A549 treated with AZD2906 at 1 μM for 4 hours (cell line): ENCODE data around the gene CT45A8. TPM values are rescaled to one million over a fixed set of nuclear protein-coding genes. Genes with fewer than 3 reads are reported as not detected.

ENCODE experiments used
- total RNA-seq: library from RNA; stranded (reverse); fragments of 200-300 nt; extraction: Qiagen RNA extraction; gene quantifications from 5 replicates; pipeline ENCODE4 v1.2.3, GENCODE V29; 2022

CT45A8 gene, protein sequence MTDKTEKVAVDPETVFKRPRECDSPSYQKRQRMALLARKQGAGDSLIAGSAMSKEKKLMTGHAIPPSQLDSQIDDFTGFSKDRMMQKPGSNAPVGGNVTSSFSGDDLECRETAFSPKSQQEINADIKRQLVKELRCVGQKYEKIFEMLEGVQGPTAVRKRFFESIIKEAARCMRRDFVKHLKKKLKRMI
- total RNA-seq = not detected in 5 replicates

DNA sequence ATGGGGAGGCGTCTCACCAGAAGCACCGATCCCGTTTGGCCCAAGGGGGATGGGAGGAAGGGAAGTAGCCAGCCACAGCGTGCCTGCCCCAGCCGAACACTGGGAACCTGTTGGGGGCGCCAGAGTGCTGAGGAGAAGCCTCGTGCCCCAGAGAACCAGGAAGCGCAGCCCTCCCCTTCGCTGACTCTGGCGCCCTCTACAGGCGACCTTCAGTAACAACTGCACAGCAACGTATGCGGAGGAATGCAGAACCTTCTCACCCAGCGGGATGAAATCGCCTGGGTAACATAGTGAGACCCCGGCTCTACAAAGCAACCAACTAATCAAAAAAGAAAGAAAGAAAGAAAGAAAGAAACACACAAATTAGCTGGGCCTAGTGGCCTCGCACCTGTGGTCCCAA is at the start of gene CT45A8:
CT45A8 (minus strand) TSS at position 101 of the 400 bp plus-strand sequence. CDS start 3,755 bp downstream, outside the sequence.

DNA sequence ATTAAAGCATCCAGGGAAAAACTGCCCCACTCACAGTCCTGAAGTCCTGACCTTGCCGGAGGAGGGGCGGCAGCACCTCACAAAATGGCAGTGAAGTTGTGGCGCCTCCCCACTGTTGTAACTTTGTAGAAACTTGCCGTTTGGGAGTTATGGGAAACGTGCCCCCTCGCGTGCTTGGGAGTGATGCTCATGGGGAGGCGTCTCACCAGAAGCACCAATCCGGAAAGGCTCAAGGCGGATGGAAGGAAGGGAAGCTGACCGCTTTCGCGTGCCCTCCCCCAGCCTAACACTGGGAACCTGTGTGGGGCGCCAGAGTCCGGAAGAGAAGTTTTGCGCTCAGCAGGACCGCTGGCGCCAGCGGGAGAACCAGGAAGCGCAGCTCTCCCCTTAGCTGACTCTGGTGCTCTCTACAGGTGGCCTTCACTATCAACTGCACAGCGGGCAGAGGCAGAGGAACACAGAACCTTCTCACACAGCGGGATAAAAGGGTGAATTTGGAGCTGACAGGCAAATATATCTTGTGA is 39.0 kb upstream of the CT45A8 start, which contains the start of the genes CT45A10 and SAGE1:
CT45A10 (minus strand) TSS at position 151 of the 524 bp plus-strand sequence. CDS start 8,100 bp downstream, outside the sequence.
SAGE1 (plus strand) TSS at position 423 of the 524 bp plus-strand sequence. CDS start 2,527 bp downstream, outside the sequence.

DNA sequence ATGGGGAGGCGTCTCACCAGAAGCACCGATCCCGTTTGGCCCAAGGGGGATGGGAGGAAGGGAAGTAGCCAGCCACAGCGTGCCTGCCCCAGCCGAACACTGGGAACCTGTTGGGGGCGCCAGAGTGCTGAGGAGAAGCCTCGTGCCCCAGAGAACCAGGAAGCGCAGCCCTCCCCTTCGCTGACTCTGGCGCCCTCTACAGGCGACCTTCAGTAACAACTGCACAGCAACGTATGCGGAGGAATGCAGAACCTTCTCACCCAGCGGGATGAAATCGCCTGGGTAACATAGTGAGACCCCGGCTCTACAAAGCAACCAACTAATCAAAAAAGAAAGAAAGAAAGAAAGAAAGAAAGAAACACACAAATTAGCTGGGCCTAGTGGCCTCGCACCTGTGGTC is 17.4 kb upstream of the CT45A8 start, which contains the start of gene CT45A9:
CT45A9 (minus strand) TSS at position 101 of the 400 bp plus-strand sequence. CDS start 3,751 bp downstream, outside the sequence.

DNA sequence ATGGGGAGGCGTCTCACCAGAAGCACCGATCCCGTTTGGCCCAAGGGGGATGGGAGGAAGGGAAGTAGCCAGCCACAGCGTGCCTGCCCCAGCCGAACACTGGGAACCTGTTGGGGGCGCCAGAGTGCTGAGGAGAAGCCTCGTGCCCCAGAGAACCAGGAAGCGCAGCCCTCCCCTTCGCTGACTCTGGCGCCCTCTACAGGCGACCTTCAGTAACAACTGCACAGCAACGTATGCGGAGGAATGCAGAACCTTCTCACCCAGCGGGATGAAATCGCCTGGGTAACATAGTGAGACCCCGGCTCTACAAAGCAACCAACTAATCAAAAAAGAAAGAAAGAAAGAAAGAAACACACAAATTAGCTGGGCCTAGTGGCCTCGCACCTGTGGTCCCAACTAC is 17.2 kb downstream of the CT45A8 start, which contains the start of gene CT45A7:
CT45A7 (minus strand) TSS at position 101 of the 400 bp plus-strand sequence. CDS start 3,747 bp downstream, outside the sequence.

DNA sequence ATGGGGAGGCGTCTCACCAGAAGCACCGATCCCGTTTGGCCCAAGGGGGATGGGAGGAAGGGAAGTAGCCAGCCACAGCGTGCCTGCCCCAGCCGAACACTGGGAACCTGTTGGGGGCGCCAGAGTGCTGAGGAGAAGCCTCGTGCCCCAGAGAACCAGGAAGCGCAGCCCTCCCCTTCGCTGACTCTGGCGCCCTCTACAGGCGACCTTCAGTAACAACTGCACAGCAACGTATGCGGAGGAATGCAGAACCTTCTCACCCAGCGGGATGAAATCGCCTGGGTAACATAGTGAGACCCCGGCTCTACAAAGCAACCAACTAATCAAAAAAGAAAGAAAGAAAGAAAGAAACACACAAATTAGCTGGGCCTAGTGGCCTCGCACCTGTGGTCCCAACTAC is 34.4 kb downstream of the CT45A8 start, which contains the start of gene CT45A2:
CT45A2 (minus strand) TSS at position 101 of the 400 bp plus-strand sequence. CDS start 3,747 bp downstream, outside the sequence.

DNA sequence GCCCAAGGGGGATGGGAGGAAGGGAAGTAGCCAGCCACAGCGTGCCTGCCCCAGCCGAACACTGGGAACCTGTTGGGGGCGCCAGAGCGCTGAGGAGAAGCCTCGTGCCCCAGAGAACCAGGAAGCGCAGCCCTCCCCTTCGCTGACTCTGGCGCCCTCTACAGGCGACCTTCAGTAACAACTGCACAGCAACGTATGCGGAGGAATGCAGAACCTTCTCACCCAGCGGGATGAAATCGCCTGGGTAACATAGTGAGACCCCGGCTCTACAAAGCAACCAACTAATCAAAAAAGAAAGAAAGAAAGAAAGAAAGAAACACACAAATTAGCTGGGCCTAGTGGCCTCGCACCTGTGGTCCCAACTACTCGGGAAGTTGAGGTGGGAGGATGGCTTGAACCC is 51.7 kb downstream of the CT45A8 start, which contains the start of gene CT45A6:
CT45A6 (minus strand) TSS at position 101 of the 400 bp plus-strand sequence. CDS start 3,794 bp downstream, outside the sequence.

Other genes with a start within 250 kb of the CT45A8 start
- gene CT45A1, start 140.9 kb downstream of the CT45A8 start, total RNA-seq = 0.07 TPM in 1 of 5 replicates, not detected in the others
- gene CT45A3, start 86.3 kb downstream of the CT45A8 start, total RNA-seq = 0.15 to 0.29 TPM (median 0.19 TPM) in 4 of 5 replicates, not detected in the other
- 0.08 to 0.13 TPM (median 0.09 TPM) in 3 of 5 replicates, not detected in the others for gene CT45A5, start 69.0 kb downstream of the CT45A8 start, total RNA-seq
- gene CT45A6, start 51.8 kb downstream of the CT45A8 start, total RNA-seq = not detected in 5 replicates
- gene CT45A2, start 34.5 kb downstream of the CT45A8 start, total RNA-seq = not detected in 5 replicates
- gene CT45A7, start 17.3 kb downstream of the CT45A8 start, total RNA-seq = not detected in 5 replicates
- not detected in 5 replicates for gene CT45A9, start 17.3 kb upstream of the CT45A8 start, total RNA-seq
- gene CT45A10, start 38.9 kb upstream of the CT45A8 start, total RNA-seq = 0.19 to 0.56 TPM (median 0.32 TPM) in 4 of 5 replicates, not detected in the other
- 0.02 to 0.03 TPM (median 0.03 TPM) in 4 of 5 replicates, not detected in the other for gene SAGE1, start 39.2 kb upstream of the CT45A8 start, total RNA-seq
- gene MMGT1, start 119.5 kb upstream of the CT45A8 start, total RNA-seq = 15.8 to 18.3 TPM (median 17.7 TPM) in 5 replicates
- 7.3 to 9.7 TPM (median 8.5 TPM) in 5 replicates for gene SLC9A6, start 130.9 kb upstream of the CT45A8 start, total RNA-seq